MM.1S (cell line): Measurements from ENCODE around the gene FCHSD2.

ENCODE experiments used
- CTCF ChIP-seq: fragments of 300-600 bp; sonication (generic); IDR thresholded peaks from 2 replicates; pipeline ENCODE4 v1.5.1; 2016; ENCODE audit warnings: antibody characterized with exemption, low read length, mixed read lengths
- EZH2 ChIP-seq: fragments of 300-600 bp; sonication (generic); optimal IDR thresholded peaks from 2 replicates; pipeline ENCODE3; 2017; ENCODE audit warnings: low read depth, mild to moderate bottlenecking, antibody characterized with exemption, low read length, mixed read lengths
- EZH2phosphoT487 ChIP-seq: fragments of 300-600 bp; sonication (generic); IDR thresholded peaks from 2 replicates; pipeline ENCODE4 v1.6.1; 2018; ENCODE audit warnings: antibody characterized with exemption, low read length

- TF ChIP-seq CTCF (no peak), EZH2 (no peak), EZH2phosphoT487 (no peak)
These were observed 306.0 kb downstream of the FCHSD2 start for GRCh38 chr11:72836111-72836510.
